ENCODE data around the gene RAB9A.

DNA sequence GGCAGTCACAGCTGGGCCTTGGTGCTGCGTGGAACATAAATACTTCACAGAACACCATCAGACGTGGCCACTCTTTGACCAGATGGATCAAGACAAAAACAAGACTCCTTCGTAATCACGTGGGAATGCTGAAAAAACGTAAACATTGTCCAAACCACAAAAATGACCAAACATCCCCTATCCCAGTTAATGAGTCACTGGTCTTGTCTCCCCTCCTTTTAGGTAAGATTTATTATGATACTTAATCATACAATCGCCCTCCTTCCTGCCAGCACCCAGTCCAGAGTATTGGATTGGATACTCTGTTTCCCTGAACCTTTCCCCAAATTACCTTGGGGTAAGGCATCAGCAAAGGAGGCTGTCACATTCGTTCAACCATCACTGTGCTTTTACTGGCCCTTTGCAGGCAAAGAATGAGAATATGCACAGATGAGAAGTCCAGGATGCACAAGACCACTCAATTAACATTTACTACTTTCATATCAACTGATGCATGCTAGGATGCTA lies 36.6 kb upstream of the RAB9A start:
- TF ChIP-seq, protein P1, sequence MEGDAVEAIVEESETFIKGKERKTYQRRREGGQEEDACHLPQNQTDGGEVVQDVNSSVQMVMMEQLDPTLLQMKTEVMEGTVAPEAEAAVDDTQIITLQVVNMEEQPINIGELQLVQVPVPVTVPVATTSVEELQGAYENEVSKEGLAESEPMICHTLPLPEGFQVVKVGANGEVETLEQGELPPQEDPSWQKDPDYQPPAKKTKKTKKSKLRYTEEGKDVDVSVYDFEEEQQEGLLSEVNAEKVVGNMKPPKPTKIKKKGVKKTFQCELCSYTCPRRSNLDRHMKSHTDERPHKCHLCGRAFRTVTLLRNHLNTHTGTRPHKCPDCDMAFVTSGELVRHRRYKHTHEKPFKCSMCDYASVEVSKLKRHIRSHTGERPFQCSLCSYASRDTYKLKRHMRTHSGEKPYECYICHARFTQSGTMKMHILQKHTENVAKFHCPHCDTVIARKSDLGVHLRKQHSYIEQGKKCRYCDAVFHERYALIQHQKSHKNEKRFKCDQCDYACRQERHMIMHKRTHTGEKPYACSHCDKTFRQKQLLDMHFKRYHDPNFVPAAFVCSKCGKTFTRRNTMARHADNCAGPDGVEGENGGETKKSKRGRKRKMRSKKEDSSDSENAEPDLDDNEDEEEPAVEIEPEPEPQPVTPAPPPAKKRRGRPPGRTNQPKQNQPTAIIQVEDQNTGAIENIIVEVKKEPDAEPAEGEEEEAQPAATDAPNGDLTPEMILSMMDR (IDR thresholded peaks at IDR 0.05) = no peak
- TF ChIP-seq POLR2A (IDR thresholded peaks at IDR 0.05) = no peak
